Peyer's patch (tissue), 4 donors: ENCODE data around the gene GREB1. TPM values are rescaled to one million over a fixed set of nuclear protein-coding genes. Genes with fewer than 3 reads are reported as not detected.

Experiments used
- DNase-seq, 3 donors: peaks; one replicate each; pipeline ENCODE4 v3.0.0-alpha.2; 2017 to 2019
- H3K27ac ChIP-seq, 4 donors: fragments of 200-600 bp; sonication (generic); one replicate each; pipeline ENCODE4 v1.5.1; 2016 to 2019
- H3K27me3 ChIP-seq, 2 donors: fragments of 200-600 bp; sonication (generic); one replicate each; pipeline ENCODE4 v1.5.1; 2019
- H3K36me3 ChIP-seq, 3 donors: fragments of 200-600 bp; sonication (generic); one replicate each; pipeline ENCODE4 v1.5.1; 2016 to 2019
- H3K4me1 ChIP-seq, 4 donors: fragments of 200-600 bp; sonication (generic); one replicate each; pipeline ENCODE4 v1.5.1; 2016 to 2019
- H3K4me3 ChIP-seq, 4 donors: fragments of 200-600 bp; sonication (generic); 1 replicate in 3 of 4; 2 replicates in 1 of 4; pipeline ENCODE4 v1.5.1; 2016 to 2019; ENCODE audit warnings: mild to moderate bottlenecking in 1 of 4
- H3K9me3 ChIP-seq, 4 donors: fragments of 200-600 bp; sonication (generic); one replicate each; pipeline ENCODE4 v1.5.1; 2016 to 2019; ENCODE audit warnings: mild to moderate bottlenecking in 1 of 4
- CTCF ChIP-seq, 6 experiments: fragments of 450-650 bp in 4 of 6; fragments of 200-600 bp in 2 of 6; sonication (generic) in 1 of 6; IDR thresholded peaks; one replicate each; pipeline ENCODE4 v1.5.1; 2017 to 2019; ENCODE audit warnings: antibody characterized with exemption in 6 of 6, mild to moderate bottlenecking in 3 of 6, moderate library complexity in 1 of 6
- POLR2A ChIP-seq, 2 donors: fragments of 450-650 bp; IDR thresholded peaks; one replicate each; pipeline ENCODE4 v1.5.1; 2017; ENCODE audit warnings: antibody characterized with exemption in 2 of 2, mild to moderate bottlenecking in 2 of 2, moderate library complexity in 2 of 2
- total RNA-seq, 4 donors: library from RNA; depleted of rRNA; stranded (reverse); fragments of >200 nt; gene quantifications; one replicate each; pipeline ENCODE4 v1.1.0, GENCODE V29; 2016

Gene GREB1
- total RNA-seq, 4 donors from 2014 or later = 0.88 to 4.1 (median 1.9) TPM

GRCh38 chr2:11588228-11589110, 54.6 kb downstream of the GREB1 start:
- no peak for DNase-seq
- H3K27ac ChIP-seq = no peak overlapping the region
- H3K4me1 ChIP-seq = no peaks in the 10 kb centered on the region
- H3K27me3 ChIP-seq = no peaks in the 10 kb centered on the region
- H3K36me3 ChIP-seq = no peaks in the 10 kb centered on the region
- no peak overlapping the region for H3K4me3 ChIP-seq
- H3K9me3 ChIP-seq = no peaks in the 10 kb centered on the region
- no peak for TF ChIP-seq CTCF (IDR thresholded peaks at IDR 0.05)
- TF ChIP-seq POLR2A (IDR thresholded peaks at IDR 0.05) = no peak

GRCh38 chr2:11589316-11589940, 55.6 kb downstream of the GREB1 start:
- no peak for DNase-seq
- no peaks in the 10 kb centered on the region for H3K36me3 ChIP-seq
- no peak overlapping the region for H3K27ac ChIP-seq
- no peak for TF ChIP-seq CTCF (IDR thresholded peaks at IDR 0.05)
- TF ChIP-seq POLR2A (IDR thresholded peaks at IDR 0.05) = no peak
- H3K27me3 ChIP-seq = no peaks in the 10 kb centered on the region
- H3K4me1 ChIP-seq = no peaks in the 10 kb centered on the region
- H3K9me3 ChIP-seq = no peaks in the 10 kb centered on the region
- H3K4me3 ChIP-seq = no peak overlapping the region

GRCh38 chr2:11590193-11590592, 56.3 kb downstream of the GREB1 start:
- TF ChIP-seq POLR2A (IDR thresholded peaks at IDR 0.05) = no peak
- TF ChIP-seq CTCF (IDR thresholded peaks at IDR 0.05) = no peak
- no peaks in the 10 kb centered on the region for H3K9me3 ChIP-seq

GRCh38 chr2:11591091-11591490, 57.2 kb downstream of the GREB1 start:
- H3K4me1 ChIP-seq = no peaks in the 10 kb centered on the region
- no peak overlapping the region for H3K27ac ChIP-seq
- no peak for DNase-seq
- no peaks in the 10 kb centered on the region for H3K36me3 ChIP-seq
- no peak overlapping the region for H3K4me3 ChIP-seq
- no peaks in the 10 kb centered on the region for H3K9me3 ChIP-seq
- no peaks in the 10 kb centered on the region for H3K27me3 ChIP-seq
- TF ChIP-seq POLR2A (IDR thresholded peaks at IDR 0.05) (no peak), CTCF (IDR thresholded peaks at IDR 0.05) (no peak)

More at GRCh38 chr2:11590193-11590592, 56.3 kb downstream of the GREB1 start:
- Histone ChIP-seq H3K27me3 (no peaks in the 10 kb centered on the region), H3K4me3 (no peak overlapping the region), H3K4me1 (no peaks in the 10 kb centered on the region), H3K27ac (no peak overlapping the region), H3K36me3 (no peaks in the 10 kb centered on the region)
- DNase-seq = no peak

GRCh38 chr2:11592671-11593574, 59.1 kb downstream of the GREB1 start:
- Histone ChIP-seq H3K27ac (no peak overlapping the region), H3K4me1 (no peaks in the 10 kb centered on the region)

More at GRCh38 chr2:11592671-11593574, 59.1 kb downstream of the GREB1 start:
- no peaks in the 10 kb centered on the region for H3K27me3 ChIP-seq
- no peak for TF ChIP-seq CTCF (IDR thresholded peaks at IDR 0.05)
- no peak for TF ChIP-seq POLR2A (IDR thresholded peaks at IDR 0.05)
- H3K9me3 ChIP-seq = no peaks in the 10 kb centered on the region
- no peaks in the 10 kb centered on the region for H3K36me3 ChIP-seq
- no peak for DNase-seq
- no peak overlapping the region for H3K4me3 ChIP-seq
